SK-N-SH (cell line): ENCODE data around the gene TUT4. TPM values are rescaled to one million over a fixed set of nuclear protein-coding genes. Genes with fewer than 3 reads are reported as not detected.

Source experiments
- CTCF ChIA-PET: fragments of 300-600, 350-600 bp; formaldehyde crosslinking; extraction: SDS; loops from one replicate; lab custom pipeline; 2021; lab: Yijun Ruan, JAX
- POLR2A ChIA-PET: fragments of 350-600 bp; sonication (Branson Sonifier 250); formaldehyde crosslinking; extraction: SDS; loops from one replicate; lab custom pipeline; 2020; ENCODE audit warnings: antibody characterized with exemption, inconsistent platforms; lab: Yijun Ruan, JAX
- DNase-seq: peaks from one replicate; pipeline ENCODE4 v3.0.0; 2012
- H2AFZ ChIP-seq: fragments of 200-600 bp; sonication (generic); 2 replicates; pipeline ENCODE4 v1.8.1; 2016; ENCODE audit warnings: antibody characterized with exemption, mild to moderate bottlenecking, low read depth
- H3F3A ChIP-seq: fragments of 200-600 bp; sonication (generic); replicated peaks from 2 replicates; pipeline ENCODE3; 2016; ENCODE audit warnings: antibody characterized with exemption, mild to moderate bottlenecking; ENCODE audit not compliant: insufficient read depth
- H3K27ac ChIP-seq, 2 experiments: fragments of 200-500 bp in 1 of 2; fragments of 200-600 bp in 1 of 2; sonication (Bioruptor generic) in 1 of 2; sonication (generic), shearing (Covaris generic) in 1 of 2; 2 replicates each; pipeline versions ENCODE4 v1.5.1 to v1.6.1; 2014 to 2016; ENCODE audit warnings: low read depth in 2 of 2, inconsistent platforms in 1 of 2, low read length in 1 of 2, mild to moderate bottlenecking in 1 of 2, mixed read lengths in 1 of 2
- H3K27me3 ChIP-seq: fragments of 200-600 bp; sonication (generic), shearing (Covaris generic); 2 replicates; pipeline ENCODE4 v1.6.1; 2016; ENCODE audit warnings: mixed run types; ENCODE audit not compliant: insufficient read depth
- H3K36me3 ChIP-seq, 2 experiments: fragments of 200-500 bp in 1 of 2; fragments of 200-600 bp in 1 of 2; sonication (Bioruptor generic) in 1 of 2; sonication (generic) in 1 of 2; replicated peaks in 1 of 2; 2 replicates each; pipeline versions ENCODE3 to v1.5.1; 2014 to 2016; ENCODE audit warnings: low read length in 1 of 2, mild to moderate bottlenecking in 1 of 2; ENCODE audit not compliant: insufficient read depth in 2 of 2, control insufficient read depth in 1 of 2
- H3K4me1 ChIP-seq, 2 experiments: fragments of 200-500 bp in 1 of 2; fragments of 200-600 bp in 1 of 2; sonication (Bioruptor generic) in 1 of 2; sonication (generic), shearing (Covaris generic) in 1 of 2; 2 replicates each; pipeline versions ENCODE4 v1.5.1 to v1.6.1; 2014 to 2016; ENCODE audit warnings: low read depth in 1 of 2, low read length in 1 of 2, mixed run types in 1 of 2; ENCODE audit not compliant: insufficient read depth in 2 of 2, control insufficient read depth in 1 of 2
- H3K4me2 ChIP-seq: fragments of 200-600 bp; sonication (generic), shearing (Covaris generic); 2 replicates; pipeline ENCODE4 v1.6.1; 2017; ENCODE audit warnings: mixed run types
- H3K4me3 ChIP-seq, 2 experiments: fragments of 200-500 bp in 1 of 2; fragments of 200-600 bp in 1 of 2; sonication (Bioruptor generic) in 1 of 2; sonication (generic), shearing (Covaris generic) in 1 of 2; 2 replicates each; pipeline versions ENCODE4 v1.5.1 to v1.8.1; 2014 to 2016; ENCODE audit warnings: low read depth in 2 of 2, inconsistent platforms in 1 of 2, low read length in 1 of 2, mild to moderate bottlenecking in 1 of 2, mixed read lengths in 1 of 2, moderate library complexity in 1 of 2
- H3K79me2 ChIP-seq: fragments of 200-600 bp; sonication (generic); 2 replicates; pipeline ENCODE4 v1.8.1; 2017; ENCODE audit warnings: mild to moderate bottlenecking; ENCODE audit not compliant: insufficient read depth
- H3K9ac ChIP-seq: fragments of 200-600 bp; sonication (generic); 2 replicates; pipeline ENCODE4 v1.6.1; 2017; ENCODE audit warnings: mixed run types
- H3K9me2 ChIP-seq: fragments of 200-600 bp; sonication (generic); 2 replicates; pipeline ENCODE4 v1.6.1; 2017; ENCODE audit warnings: mixed run types
- H3K9me3 ChIP-seq: fragments of 200-600 bp; sonication (generic); 2 replicates; pipeline ENCODE4 v1.6.1; 2017; ENCODE audit warnings: mixed run types, mild to moderate bottlenecking, moderate library complexity
- H4K20me1 ChIP-seq: fragments of 200-600 bp; sonication (generic); 2 replicates; pipeline ENCODE4 v1.6.1; 2017; ENCODE audit warnings: mild to moderate bottlenecking, mixed run types; ENCODE audit not compliant: insufficient read depth
- CHD2 ChIP-seq: fragments of 150-350 bp; IDR thresholded peaks from 2 replicates; pipeline ENCODE4 v1.6.1; 2018; ENCODE audit warnings: low read length; ENCODE audit not compliant: partially characterized antibody
- EP300 ChIP-seq, 2 experiments: IDR thresholded peaks; 2 replicates each; pipeline versions ENCODE4 v1.4.0 to v1.6.1; 2012; ENCODE audit warnings: borderline replicate concordance in 1 of 2, low read depth in 1 of 2, low read length in 1 of 2
- FOSL2 ChIP-seq: IDR thresholded peaks from 2 replicates; pipeline ENCODE4 v1.4.0; 2012; ENCODE audit warnings: low read depth, mild to moderate bottlenecking, moderate library complexity, borderline replicate concordance
- FOXJ3 ChIP-seq: sonication (generic); formaldehyde crosslinking; IDR thresholded peaks from 2 replicates; pipeline ENCODE4 v1.5.1; 2020; ENCODE audit warnings: mild to moderate bottlenecking, missing genetic modification reagents
- FOXM1 ChIP-seq: IDR thresholded peaks from 2 replicates; pipeline ENCODE4 v1.4.0; 2012; ENCODE audit warnings: low read depth, mild to moderate bottlenecking
- GATA2 ChIP-seq: sonication (generic); formaldehyde crosslinking; IDR thresholded peaks from 2 replicates; pipeline ENCODE4 v1.5.0; 2020; ENCODE audit warnings: mild to moderate bottlenecking, missing genetic modification reagents
- MEF2A ChIP-seq: IDR thresholded peaks from 2 replicates; pipeline ENCODE4 v1.4.0; 2012; ENCODE audit warnings: low read depth, borderline replicate concordance
- MXI1 ChIP-seq: IDR thresholded peaks from 2 replicates; pipeline ENCODE4 v1.6.1; 2012; ENCODE audit warnings: mild to moderate bottlenecking, low read depth, low read length, improper control_type of control experiment
- NRF1 ChIP-seq: IDR thresholded peaks from 2 replicates; pipeline ENCODE4 v1.6.1; 2012; ENCODE audit warnings: low read depth, mild to moderate bottlenecking, low read length
- POLR2AphosphoS5 ChIP-seq: IDR thresholded peaks from 2 replicates; pipeline ENCODE4 v1.6.1; 2012; ENCODE audit warnings: low read depth, low read length
- RAD21 ChIP-seq: IDR thresholded peaks from 2 replicates; pipeline ENCODE4 v1.6.1; 2012; ENCODE audit warnings: mild to moderate bottlenecking, low read length
- RCOR1 ChIP-seq: fragments of 150-350 bp; IDR thresholded peaks from 2 replicates; pipeline ENCODE4 v1.6.1; 2017; ENCODE audit warnings: antibody characterized with exemption, low read length
- RFX5 ChIP-seq: IDR thresholded peaks from 2 replicates; pipeline ENCODE4 v1.6.1; 2012; ENCODE audit warnings: mild to moderate bottlenecking, improper control_type of control experiment, low read length
- SMC3 ChIP-seq: IDR thresholded peaks from 2 replicates; pipeline ENCODE4 v1.6.1; 2012; ENCODE audit warnings: low read depth, low read length, improper control_type of control experiment
- WGBS: methylation state at CpG from one replicate; pipeline ENCODE4 v1.1.6; 2017; ENCODE audit warnings: low lambda C conversion rate; 5-methylcytosine and 5-hydroxymethylcytosine counted together
- polyA plus RNA-seq, 3 experiments: library from polyadenylated mRNA; depleted of rRNA; stranded (reverse); fragments of >200 nt; gene quantifications; 2 replicates each; pipeline ENCODE4 v1.2.3, GENCODE V29; 2012
- TF ChIP-seq, protein P1 (sequence below): fragments of 150-350 bp; IDR thresholded peaks from 2 replicates; pipeline ENCODE4 v1.6.1; 2016; ENCODE audit warnings: mild to moderate bottlenecking, low read depth, low read length
- TF ChIP-seq, protein P2 (sequence below): fragments of 200-600 bp; sonication (generic); IDR thresholded peaks from 2 replicates; pipeline ENCODE4 v1.6.1; 2017; ENCODE audit warnings: antibody characterized with exemption, mild to moderate bottlenecking, moderate library complexity

The TUT4 gene
- polyA plus RNA-seq, 1 of the 3 experiments (the other 2 are of a cell fraction), result 28.3 TPM

DNA sequence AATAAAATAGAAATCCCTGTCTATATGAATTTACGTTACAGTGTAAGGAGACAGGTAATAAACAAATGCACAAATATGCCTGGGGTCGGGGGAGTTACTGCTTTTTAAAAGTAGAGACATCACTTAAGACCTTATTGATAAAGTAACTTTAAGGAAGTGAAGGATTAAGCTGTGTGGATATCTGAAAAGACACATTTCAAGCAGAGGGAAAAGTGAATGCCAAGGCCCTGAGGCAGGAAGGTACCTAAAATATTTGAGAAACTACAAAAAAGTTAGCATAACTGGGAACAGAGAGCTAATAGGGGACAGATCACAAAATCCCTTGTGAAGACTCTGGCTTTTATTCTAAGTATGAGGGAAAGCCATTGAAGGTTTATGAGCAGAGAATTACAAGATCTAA lies 41.5 kb downstream of the TUT4 start (continued):
- TF ChIP-seq RFX5 (no peak), FOSL2 (no peak), GATA2 (CRISPR knock-in tag) (no peak), SMC3 (no peak), CHD2 (no peak)

DNA sequence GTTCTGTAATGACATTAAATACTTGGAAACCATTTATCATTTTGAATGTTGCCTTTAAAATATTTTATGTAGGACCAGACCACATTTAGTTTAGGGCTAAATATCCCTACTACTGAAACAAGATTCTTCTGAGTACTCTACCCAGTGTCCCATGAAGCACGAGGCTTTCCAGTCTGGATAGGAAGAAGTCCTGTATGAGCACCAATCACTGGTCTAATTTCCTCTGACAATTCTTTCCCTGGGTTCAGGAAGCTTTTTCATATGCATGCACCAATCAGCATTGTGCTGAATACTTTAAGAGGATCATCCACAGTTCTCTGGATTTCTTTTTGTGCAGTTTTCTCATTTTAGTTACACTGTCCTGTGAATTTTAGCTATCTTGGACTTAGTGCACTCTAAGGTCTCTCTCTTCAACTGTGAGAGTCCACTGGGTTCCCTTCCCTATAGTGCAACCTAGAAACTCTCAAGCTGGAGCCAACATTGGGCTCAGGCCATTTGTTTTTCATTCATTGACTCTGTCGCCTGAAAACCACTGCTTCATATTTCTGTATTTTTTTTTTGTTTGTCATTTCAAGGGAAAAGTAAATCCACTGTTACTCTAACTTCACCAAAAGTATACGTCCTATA lies 45.9 kb downstream of the TUT4 start:
- Histone ChIP-seq H3F3A (no peaks in the 10 kb centered on the region), H3K27me3 (no peaks in the 10 kb centered on the region), H3K9me2 (no peaks in the 10 kb centered on the region), H3K4me3 (no peak overlapping the region), H3K79me2 (no peaks in the 10 kb centered on the region), H3K4me2 (no peak overlapping the region), H3K27ac (no peak overlapping the region), H4K20me1 (no peaks in the 10 kb centered on the region), H2AFZ (no peak overlapping the region), H3K36me3 (peaks cover 16 to 28% of the 10 kb centered on the region in 2 experiments), H3K4me1 (no peaks in the 10 kb centered on the region), H3K9me3 (no peaks in the 10 kb centered on the region), H3K9ac (no peak overlapping the region)
- ChIA-PET CTCF (no interaction called here), POLR2A (no interaction called here)
- 78% methylated on average over 3 of the region's 3 CpGs for WGBS
- no peak for TF ChIP-seq FOXJ3
- no peak for TF ChIP-seq RCOR1
- TF ChIP-seq POLR2AphosphoS5, result no peak
- TF ChIP-seq, protein P1, sequence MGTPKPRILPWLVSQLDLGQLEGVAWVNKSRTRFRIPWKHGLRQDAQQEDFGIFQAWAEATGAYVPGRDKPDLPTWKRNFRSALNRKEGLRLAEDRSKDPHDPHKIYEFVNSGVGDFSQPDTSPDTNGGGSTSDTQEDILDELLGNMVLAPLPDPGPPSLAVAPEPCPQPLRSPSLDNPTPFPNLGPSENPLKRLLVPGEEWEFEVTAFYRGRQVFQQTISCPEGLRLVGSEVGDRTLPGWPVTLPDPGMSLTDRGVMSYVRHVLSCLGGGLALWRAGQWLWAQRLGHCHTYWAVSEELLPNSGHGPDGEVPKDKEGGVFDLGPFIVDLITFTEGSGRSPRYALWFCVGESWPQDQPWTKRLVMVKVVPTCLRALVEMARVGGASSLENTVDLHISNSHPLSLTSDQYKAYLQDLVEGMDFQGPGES, result no peak
- TF ChIP-seq MEF2A, result no peak
- no peak for TF ChIP-seq FOXM1
- TF ChIP-seq RAD21, result no peak
- TF ChIP-seq NRF1, result no peak
- TF ChIP-seq GATA2 (CRISPR knock-in tag), result no peak
- no peak for TF ChIP-seq MXI1
- TF ChIP-seq RFX5, result no peak
- no peak for TF ChIP-seq SMC3
- no peak for TF ChIP-seq EP300 (IDR thresholded peaks at IDR 0.05; ENCODE audit: borderline replicate concordance in 1 of 2, low read depth in 1 of 2, low read length in 1 of 2)
- TF ChIP-seq, protein P2, sequence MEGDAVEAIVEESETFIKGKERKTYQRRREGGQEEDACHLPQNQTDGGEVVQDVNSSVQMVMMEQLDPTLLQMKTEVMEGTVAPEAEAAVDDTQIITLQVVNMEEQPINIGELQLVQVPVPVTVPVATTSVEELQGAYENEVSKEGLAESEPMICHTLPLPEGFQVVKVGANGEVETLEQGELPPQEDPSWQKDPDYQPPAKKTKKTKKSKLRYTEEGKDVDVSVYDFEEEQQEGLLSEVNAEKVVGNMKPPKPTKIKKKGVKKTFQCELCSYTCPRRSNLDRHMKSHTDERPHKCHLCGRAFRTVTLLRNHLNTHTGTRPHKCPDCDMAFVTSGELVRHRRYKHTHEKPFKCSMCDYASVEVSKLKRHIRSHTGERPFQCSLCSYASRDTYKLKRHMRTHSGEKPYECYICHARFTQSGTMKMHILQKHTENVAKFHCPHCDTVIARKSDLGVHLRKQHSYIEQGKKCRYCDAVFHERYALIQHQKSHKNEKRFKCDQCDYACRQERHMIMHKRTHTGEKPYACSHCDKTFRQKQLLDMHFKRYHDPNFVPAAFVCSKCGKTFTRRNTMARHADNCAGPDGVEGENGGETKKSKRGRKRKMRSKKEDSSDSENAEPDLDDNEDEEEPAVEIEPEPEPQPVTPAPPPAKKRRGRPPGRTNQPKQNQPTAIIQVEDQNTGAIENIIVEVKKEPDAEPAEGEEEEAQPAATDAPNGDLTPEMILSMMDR, result no peak
- DNase-seq, result no peak
